Esophagus (tissue), 2 donors: Measurements from ENCODE around the gene PLIN1. TPM values are rescaled to one million over a fixed set of nuclear protein-coding genes. Genes with fewer than 3 reads are reported as not detected.

Source experiments
- H3K27ac ChIP-seq, 2 donors: one replicate each; pipeline ENCODE4 v1.5.1; 2013; ENCODE audit warnings: low read depth in 2 of 2, mild to moderate bottlenecking in 2 of 2, inconsistent platforms in 1 of 2, low read length in 1 of 2, moderate library complexity in 1 of 2
- H3K27me3 ChIP-seq, 2 donors: one replicate each; pipeline ENCODE4 v1.6.1; 2013; ENCODE audit warnings: low read length in 2 of 2, control low read depth in 1 of 2, mild to moderate bottlenecking in 1 of 2; ENCODE audit not compliant: insufficient read depth in 2 of 2, control insufficient read depth in 1 of 2
- H3K36me3 ChIP-seq, 2 donors: one replicate each; pipeline ENCODE4 v1.6.1; 2013; ENCODE audit warnings: low read length in 1 of 2; ENCODE audit not compliant: control insufficient read depth in 2 of 2, insufficient read depth in 2 of 2
- H3K4me1 ChIP-seq, 2 donors: one replicate each; pipeline ENCODE4 v1.6.1; 2013; ENCODE audit warnings: low read length in 1 of 2; ENCODE audit not compliant: control insufficient read depth in 2 of 2, insufficient read depth in 2 of 2
- H3K4me3 ChIP-seq, 2 donors: one replicate each; pipeline ENCODE4 v1.5.1; 2013; ENCODE audit warnings: low read length in 2 of 2, mild to moderate bottlenecking in 2 of 2, low read depth in 1 of 2, moderate library complexity in 1 of 2
- H3K9me3 ChIP-seq, 2 donors: one replicate each; pipeline ENCODE4 v1.6.1; 2013; ENCODE audit warnings: mild to moderate bottlenecking in 2 of 2, low read depth in 1 of 2, low read length in 1 of 2, moderate library complexity in 1 of 2; ENCODE audit not compliant: control insufficient read depth in 2 of 2, insufficient read depth in 1 of 2
- WGBS, 2 donors: extraction: QIAGEN DNeasy Blood & Tissue Kit; methylation state at CpG; one replicate each; pipeline ENCODE4 v1.1.7; 2013; 5-methylcytosine and 5-hydroxymethylcytosine counted together
- polyA plus RNA-seq, 2 donors: library from polyadenylated mRNA; stranded (reverse); fragments of 200-250 nt; gene quantifications; one replicate each; pipeline ENCODE4 v1.2.3, GENCODE V29; 2013
- donor health status: healthy with polysubstance abuse.
- donor health status: Bipolar disorder and iron deficiency.

The PLIN1 gene
- polyA plus RNA-seq, 2 donors = 0.73 to 1.3 TPM

- Histone ChIP-seq H3K36me3 (no peaks in the 10 kb centered on the region), H3K27me3 (no peaks in the 10 kb centered on the region), H3K9me3 (no peaks in the 10 kb centered on the region), H3K4me1 (peaks cover 0 to 2% of the 10 kb centered on the region in 2 donors), H3K27ac (no peak overlapping the region), H3K4me3 (no peak overlapping the region)
- WGBS, 2 donors = 87 to 90% methylated on average over 93 to 102 of the region's 102 CpGs
Measured at GRCh38 chr15:89648106-89649012, 30.8 kb downstream of the PLIN1 start.

DNA sequence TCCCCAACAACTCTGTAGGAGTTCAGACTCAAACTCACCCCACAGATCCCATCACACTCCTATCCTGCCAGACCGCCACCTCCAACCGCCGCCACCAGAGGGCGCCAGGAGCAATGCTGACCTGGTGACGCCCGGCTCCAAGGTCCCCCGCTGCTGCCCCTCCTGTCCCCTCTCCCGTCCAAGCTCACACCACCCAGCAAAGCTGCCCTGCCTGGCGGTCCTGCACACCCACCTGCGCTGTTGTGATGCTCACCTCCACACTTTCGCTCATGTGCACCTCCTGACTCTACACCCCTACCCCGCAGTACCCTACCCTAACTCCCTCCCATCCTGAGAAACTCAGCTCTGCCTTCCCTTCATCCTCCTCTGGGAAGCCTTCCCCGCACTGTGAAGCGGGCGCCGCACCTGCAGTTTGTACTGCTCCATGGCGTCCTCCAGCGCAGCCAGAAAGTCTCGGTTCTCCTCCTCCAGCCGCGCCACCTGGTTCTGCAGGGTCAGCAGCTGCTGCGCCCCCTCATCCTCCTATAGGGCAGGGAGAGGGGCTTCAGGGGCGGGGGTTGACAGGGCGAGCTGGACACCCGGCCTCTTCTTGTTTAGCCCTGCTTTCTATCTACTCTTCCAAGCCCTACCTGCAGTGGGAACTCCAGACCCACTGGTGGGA is 31.8 kb downstream of the PLIN1 start:
- Histone ChIP-seq H3K36me3 (no peaks in the 10 kb centered on the region), H3K9me3 (no peaks in the 10 kb centered on the region), H3K4me1 (peaks cover 0 to 2% of the 10 kb centered on the region in 2 donors), H3K27me3 (no peaks in the 10 kb centered on the region), H3K4me3 (no peak overlapping the region), H3K27ac (no peak overlapping the region)
- WGBS, 2 donors = 45 to 54% methylated on average over 25 of the region's 25 CpGs

DNA sequence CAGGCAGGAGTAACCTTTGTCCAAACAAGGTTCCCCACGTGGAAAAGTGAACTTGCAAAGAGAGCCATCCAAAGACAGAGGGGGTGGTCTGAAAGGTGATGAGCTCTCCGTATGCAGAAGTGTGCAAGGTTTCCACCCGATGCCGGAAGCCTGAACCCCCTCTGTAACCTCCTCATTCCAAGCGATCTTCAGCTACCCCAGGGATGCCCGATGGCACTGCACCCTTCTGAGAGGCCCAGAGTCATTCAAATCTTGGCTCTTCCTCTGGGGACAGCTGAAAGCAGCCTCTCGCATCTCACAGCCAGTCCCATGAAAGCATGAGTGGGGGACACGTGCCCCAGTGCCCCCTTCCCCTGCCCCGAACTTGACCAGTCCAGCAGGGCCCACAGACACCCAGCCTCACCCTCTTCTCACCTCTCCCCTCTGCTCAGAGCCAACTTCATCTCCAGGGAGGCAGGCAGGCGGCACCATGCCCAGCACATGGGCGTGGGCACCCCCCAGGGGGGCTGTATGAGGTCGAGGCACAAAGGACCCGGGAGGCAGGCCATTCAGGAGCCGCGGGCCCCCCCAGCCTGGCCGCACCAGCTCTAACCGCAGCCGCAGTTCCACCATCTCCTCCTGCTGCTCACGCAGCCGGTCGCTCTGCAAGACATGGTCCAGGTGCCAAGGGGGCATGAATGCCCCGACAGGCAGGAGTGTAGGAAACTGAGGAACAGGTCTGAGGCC is 32.6 kb downstream of the PLIN1 start:
- H3K9me3 ChIP-seq = no peaks in the 10 kb centered on the region
- H3K4me3 ChIP-seq = no peak overlapping the region
- peaks cover 0 to 2% of the 10 kb centered on the region in 2 donors for H3K4me1 ChIP-seq
- H3K27me3 ChIP-seq = no peaks in the 10 kb centered on the region
- no peak overlapping the region for H3K27ac ChIP-seq
- H3K36me3 ChIP-seq = no peaks in the 10 kb centered on the region
- 83 to 85% methylated on average over 22 of the region's 22 CpGs for WGBS, 2 donors

GRCh38 chr15:89645680-89646079 is 33.5 kb downstream of the PLIN1 start:
- no peak overlapping the region for H3K27ac ChIP-seq
- no peaks in the 10 kb centered on the region for H3K9me3 ChIP-seq
- no peaks in the 10 kb centered on the region for H3K36me3 ChIP-seq
- H3K4me3 ChIP-seq = no peak overlapping the region
- no peaks in the 10 kb centered on the region for H3K27me3 ChIP-seq
- peaks cover 0 to 2% of the 10 kb centered on the region in 2 donors for H3K4me1 ChIP-seq
- WGBS, 2 donors = 94 to 98% methylated on average over 7 to 8 of the region's 8 CpGs

DNA sequence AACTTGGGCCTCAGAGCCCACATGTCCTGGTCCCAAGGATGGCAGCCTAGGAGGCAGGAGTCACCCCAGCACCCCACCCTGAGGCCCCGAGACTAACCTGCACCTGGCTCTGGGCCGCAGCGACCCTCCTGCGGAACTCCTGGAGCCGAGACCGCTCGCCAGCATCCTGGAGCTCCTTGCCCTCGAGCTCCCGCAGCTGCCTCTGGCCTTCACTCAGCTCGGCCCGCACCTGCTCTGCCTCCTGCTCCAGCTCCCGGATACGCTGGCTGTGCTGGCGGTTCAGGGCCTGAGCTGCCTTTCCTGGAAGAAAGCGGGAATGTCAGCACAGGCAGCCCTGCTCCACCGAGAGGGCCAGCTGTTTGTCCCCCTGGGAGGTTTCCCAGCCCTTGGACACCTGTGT is 37.1 kb downstream of the PLIN1 start:
- H3K9me3 ChIP-seq = no peaks in the 10 kb centered on the region
- WGBS, 2 donors = 90 to 96% methylated on average over 10 to 16 of the region's 16 CpGs
- no peaks in the 10 kb centered on the region for H3K27me3 ChIP-seq
- no peak overlapping the region for H3K4me3 ChIP-seq
- H3K27ac ChIP-seq = no peak overlapping the region
- H3K4me1 ChIP-seq = no peaks in the 10 kb centered on the region
- no peaks in the 10 kb centered on the region for H3K36me3 ChIP-seq

DNA sequence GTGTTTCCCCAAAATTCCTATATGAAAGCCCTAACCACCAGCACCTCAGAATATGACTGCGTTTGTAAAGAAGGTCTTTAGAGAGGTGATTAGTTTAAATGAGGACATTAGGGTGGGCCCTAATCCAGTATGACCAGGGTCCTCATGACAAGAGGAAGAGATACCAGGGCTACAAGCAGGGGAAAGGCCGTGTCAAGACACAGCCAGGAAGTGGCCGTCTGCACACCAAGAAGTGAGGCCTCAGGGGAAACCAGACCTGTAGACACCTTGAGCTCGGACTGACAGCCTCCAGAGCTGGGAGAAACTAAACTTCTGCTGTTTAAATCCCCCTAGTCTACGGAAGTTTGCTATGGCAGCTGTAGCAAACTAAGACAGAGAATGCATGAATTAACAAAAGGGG is 38.1 kb downstream of the PLIN1 start:
- H3K27ac ChIP-seq = no peak overlapping the region
- H3K36me3 ChIP-seq = no peaks in the 10 kb centered on the region
- no peak overlapping the region for H3K4me3 ChIP-seq
- WGBS, 2 donors = 85 to 89% methylated on average over 5 of the region's 5 CpGs
- no peaks in the 10 kb centered on the region for H3K4me1 ChIP-seq
- H3K9me3 ChIP-seq = no peaks in the 10 kb centered on the region
- no peaks in the 10 kb centered on the region for H3K27me3 ChIP-seq

GRCh38 chr15:89640245-89640644 is 38.9 kb downstream of the PLIN1 start:
- 98 to 100% methylated on average over 5 of the region's 5 CpGs for WGBS, 2 donors
- Histone ChIP-seq H3K27ac (no peak overlapping the region), H3K9me3 (no peaks in the 10 kb centered on the region), H3K36me3 (no peaks in the 10 kb centered on the region), H3K4me1 (no peaks in the 10 kb centered on the region), H3K4me3 (no peak overlapping the region), H3K27me3 (no peaks in the 10 kb centered on the region)

GRCh38 chr15:89633585-89633984 is 45.6 kb downstream of the PLIN1 start:
- Histone ChIP-seq H3K27me3 (no peaks in the 10 kb centered on the region), H3K4me1 (no peaks in the 10 kb centered on the region), H3K36me3 (peaks cover 0 to 30% of the 10 kb centered on the region in 2 donors), H3K4me3 (no peak overlapping the region), H3K27ac (no peak overlapping the region), H3K9me3 (peaks cover 0 to 10% of the 10 kb centered on the region in 2 donors)
- WGBS, 2 donors = 94 to 95% methylated on average over 23 of the region's 23 CpGs

- H3K36me3 ChIP-seq = peaks cover 0 to 35% of the 10 kb centered on the region in 2 donors
- no peaks in the 10 kb centered on the region for H3K27me3 ChIP-seq
- WGBS, 2 donors = 92 to 96% methylated on average over 18 of the region's 18 CpGs
Measured at GRCh38 chr15:89632563-89633430, 46.4 kb downstream of the PLIN1 start.

More at GRCh38 chr15:89632563-89633430, 46.4 kb downstream of the PLIN1 start:
- H3K9me3 ChIP-seq = peaks cover 0 to 10% of the 10 kb centered on the region in 2 donors
- no peak overlapping the region for H3K4me3 ChIP-seq
- H3K27ac ChIP-seq = no peak overlapping the region
- no peaks in the 10 kb centered on the region for H3K4me1 ChIP-seq
